HG03354 (cell line): ENCODE measurements around the gene P2RY12.

Experiments
- ATAC-seq: cut with Tn5 transposase; IDR thresholded peaks from one replicate; pipeline ENCODE4 v1.9.1; 2021; ENCODE audit warnings: mild to moderate bottlenecking; ENCODE audit not compliant: unreplicated experiment, poor library complexity, severe bottlenecking

Gene P2RY12

GRCh38 chr3:151351219-151351618 is 33.3 kb downstream of the P2RY12 start:
- peak; percentile 92 for ATAC-seq

GRCh38 chr3:151350656-151351055 is 33.9 kb downstream of the P2RY12 start:
- no peak for ATAC-seq

- no peak for ATAC-seq
Measured at GRCh38 chr3:151347432-151347831, 37.1 kb downstream of the P2RY12 start.

- ATAC-seq, result no peak
Measured at GRCh38 chr3:151346292-151346691, 38.3 kb downstream of the P2RY12 start.

GRCh38 chr3:151345859-151346258 is 38.7 kb downstream of the P2RY12 start:
- ATAC-seq, result no peak

- ATAC-seq, result no peak
Measured at GRCh38 chr3:151331696-151332095, 52.9 kb downstream of the P2RY12 start.

- ATAC-seq, result no peak
Measured at GRCh38 chr3:151330899-151331298, 53.7 kb downstream of the P2RY12 start.

GRCh38 chr3:151330379-151330778 is 54.2 kb downstream of the P2RY12 start:
- no peak for ATAC-seq

- ATAC-seq, result no peak
Measured at GRCh38 chr3:151329363-151329762, 55.2 kb downstream of the P2RY12 start, which contains the start of gene P2RY13. Gene P2RY13 (minus strand): TSS chr3:151329549. CDS start chr3:151329528, 21 bp downstream.

- no peak for ATAC-seq
Measured at GRCh38 chr3:151328298-151328995, 56.1 kb downstream of the P2RY12 start.

- ATAC-seq, result no peak
Measured at GRCh38 chr3:151327571-151328198, 56.9 kb downstream of the P2RY12 start.

GRCh38 chr3:151322511-151322910 is 62.0 kb downstream of the P2RY12 start:
- ATAC-seq, result no peak

GRCh38 chr3:151321526-151321925 is 63.0 kb downstream of the P2RY12 start:
- no peak for ATAC-seq

- ATAC-seq, result no peak
Measured at GRCh38 chr3:151320131-151320530, 64.4 kb downstream of the P2RY12 start.

GRCh38 chr3:151319628-151320027 is 64.9 kb downstream of the P2RY12 start:
- no peak for ATAC-seq

GRCh38 chr3:151318991-151319390 is 65.6 kb downstream of the P2RY12 start:
- ATAC-seq, result no peak

GRCh38 chr3:151318313-151318712 is 66.2 kb downstream of the P2RY12 start:
- ATAC-seq, result no peak

- ATAC-seq, result peak; percentile 50
Measured at GRCh38 chr3:151316267-151316991, 68.1 kb downstream of the P2RY12 start, which contains the start of gene GPR87. Gene GPR87 (minus strand): TSS chr3:151316820. CDS start chr3:151300100, 16,720 bp downstream.

GRCh38 chr3:151315846-151316245 is 68.7 kb downstream of the P2RY12 start:
- ATAC-seq, result no peak

GRCh38 chr3:151315136-151315535 is 69.4 kb downstream of the P2RY12 start:
- no peak for ATAC-seq

- ATAC-seq, result no peak
Measured at GRCh38 chr3:151314593-151314992, 70.0 kb downstream of the P2RY12 start.
